ENCODE measurements around the gene NMNAT1.
"Not testable (repeated sequence)": the region's sequence is repeated elsewhere in the genome, so short reads cannot be mapped to it uniquely, and the experiment has no call there.

The NMNAT1 gene

GRCh38 chr1:9942939-9943788, at the start of gene NMNAT1, which contains the start of gene LZIC:
Gene NMNAT1 (plus strand): TSS chr1:9943475. CDS start chr1:9972074, 28,599 bp downstream.
Gene LZIC (minus strand): TSS chr1:9943391. CDS start chr1:9936619, 6,772 bp downstream.
- peak; percentile 90 for DNase-seq

- no peak for DNase-seq
Measured at GRCh38 chr1:9894115-9894514, 49.2 kb upstream of the NMNAT1 start.

- no peak for DNase-seq
Measured at GRCh38 chr1:9900142-9901043, 42.9 kb upstream of the NMNAT1 start.

GRCh38 chr1:9901148-9902059, 41.9 kb upstream of the NMNAT1 start:
- DNase-seq: no peak

- no peak for DNase-seq
Measured at GRCh38 chr1:9902060-9902452, 41.2 kb upstream of the NMNAT1 start.

- no peak for DNase-seq
Measured at GRCh38 chr1:9903801-9904527, 39.3 kb upstream of the NMNAT1 start.

GRCh38 chr1:9904596-9904995, 38.7 kb upstream of the NMNAT1 start:
- no peak for DNase-seq

- no peak for DNase-seq
Measured at GRCh38 chr1:9905010-9905409, 38.3 kb upstream of the NMNAT1 start.

GRCh38 chr1:9906466-9906865, 36.8 kb upstream of the NMNAT1 start:
- no peak for DNase-seq

GRCh38 chr1:9907441-9907840, 35.8 kb upstream of the NMNAT1 start:
- DNase-seq: no peak

- DNase-seq: no peak
Measured at GRCh38 chr1:9908871-9909233, 34.4 kb upstream of the NMNAT1 start.

GRCh38 chr1:9909234-9910046, 33.8 kb upstream of the NMNAT1 start:
- no peak for DNase-seq

- DNase-seq: no peak
Measured at GRCh38 chr1:9910076-9910422, 33.2 kb upstream of the NMNAT1 start, which contains the start of gene CTNNBIP1. Gene CTNNBIP1 (minus strand): TSS chr1:9910269. CDS start chr1:9872064, 38,205 bp downstream.

GRCh38 chr1:9910423-9911178, 32.7 kb upstream of the NMNAT1 start:
- DNase-seq: peak; percentile 90

- no peak for DNase-seq
Measured at GRCh38 chr1:9912264-9912936, 30.9 kb upstream of the NMNAT1 start.

- DNase-seq: no peak
Measured at GRCh38 chr1:9914610-9914937, 28.7 kb upstream of the NMNAT1 start.

- DNase-seq: no peak
Measured at GRCh38 chr1:9916452-9916851, 26.8 kb upstream of the NMNAT1 start.

- DNase-seq: not testable (repeated sequence)
Measured at GRCh38 chr1:9917495-9917894, 25.8 kb upstream of the NMNAT1 start.

- no peak for DNase-seq
Measured at GRCh38 chr1:9917901-9918300, 25.4 kb upstream of the NMNAT1 start.

- no peak for DNase-seq
Measured at GRCh38 chr1:9920606-9921005, 22.7 kb upstream of the NMNAT1 start.
